ENCODE data around the gene JPH4. TPM values are rescaled to one million over a fixed set of nuclear protein-coding genes. Genes with fewer than 3 reads are reported as not detected.
"Not testable (repeated sequence)": the region's sequence is repeated elsewhere in the genome, so short reads cannot be mapped to it uniquely, and the experiment has no call there.

The JPH4 gene
- total RNA-seq, 6 experiments from 2014 or later: not detected

DNA sequence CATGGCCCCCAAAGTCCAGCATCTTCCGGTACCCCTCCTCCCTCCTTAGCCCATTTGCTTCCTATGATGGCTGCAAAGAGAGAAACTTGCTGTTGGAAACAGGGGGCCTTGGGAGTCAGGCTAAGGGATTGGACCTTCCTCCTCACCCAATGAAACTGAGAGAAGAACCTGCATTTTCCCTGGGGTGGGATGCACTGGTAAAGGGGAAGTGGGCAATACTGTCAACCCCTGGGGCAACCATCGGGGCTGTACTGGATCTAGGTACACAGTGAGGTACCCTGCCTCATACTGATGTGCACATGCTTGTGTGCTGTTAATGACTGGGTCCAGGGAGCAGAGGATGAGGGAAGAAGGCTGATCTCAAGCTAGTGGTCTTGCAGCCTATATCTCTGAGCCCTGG is 11.0 kb upstream of the JPH4 start:
- Mint-ChIP-seq H3K9me3 (no peaks in the 10 kb centered on the region), H3K27me3 (ENCODE audit: insufficient read depth) (peaks cover 5% of the 10 kb centered on the region), H3K4me3 (no peak overlapping the region), H3K27ac (no peak overlapping the region), H3K4me1 (ENCODE audit: low read depth) (no peaks in the 10 kb centered on the region), H3K36me3 (ENCODE audit: low read depth) (no peaks in the 10 kb centered on the region)
- DNase-seq: no peak
- TF ChIP-seq, protein P1, sequence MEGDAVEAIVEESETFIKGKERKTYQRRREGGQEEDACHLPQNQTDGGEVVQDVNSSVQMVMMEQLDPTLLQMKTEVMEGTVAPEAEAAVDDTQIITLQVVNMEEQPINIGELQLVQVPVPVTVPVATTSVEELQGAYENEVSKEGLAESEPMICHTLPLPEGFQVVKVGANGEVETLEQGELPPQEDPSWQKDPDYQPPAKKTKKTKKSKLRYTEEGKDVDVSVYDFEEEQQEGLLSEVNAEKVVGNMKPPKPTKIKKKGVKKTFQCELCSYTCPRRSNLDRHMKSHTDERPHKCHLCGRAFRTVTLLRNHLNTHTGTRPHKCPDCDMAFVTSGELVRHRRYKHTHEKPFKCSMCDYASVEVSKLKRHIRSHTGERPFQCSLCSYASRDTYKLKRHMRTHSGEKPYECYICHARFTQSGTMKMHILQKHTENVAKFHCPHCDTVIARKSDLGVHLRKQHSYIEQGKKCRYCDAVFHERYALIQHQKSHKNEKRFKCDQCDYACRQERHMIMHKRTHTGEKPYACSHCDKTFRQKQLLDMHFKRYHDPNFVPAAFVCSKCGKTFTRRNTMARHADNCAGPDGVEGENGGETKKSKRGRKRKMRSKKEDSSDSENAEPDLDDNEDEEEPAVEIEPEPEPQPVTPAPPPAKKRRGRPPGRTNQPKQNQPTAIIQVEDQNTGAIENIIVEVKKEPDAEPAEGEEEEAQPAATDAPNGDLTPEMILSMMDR (IDR thresholded peaks at IDR 0.05): no peak

DNA sequence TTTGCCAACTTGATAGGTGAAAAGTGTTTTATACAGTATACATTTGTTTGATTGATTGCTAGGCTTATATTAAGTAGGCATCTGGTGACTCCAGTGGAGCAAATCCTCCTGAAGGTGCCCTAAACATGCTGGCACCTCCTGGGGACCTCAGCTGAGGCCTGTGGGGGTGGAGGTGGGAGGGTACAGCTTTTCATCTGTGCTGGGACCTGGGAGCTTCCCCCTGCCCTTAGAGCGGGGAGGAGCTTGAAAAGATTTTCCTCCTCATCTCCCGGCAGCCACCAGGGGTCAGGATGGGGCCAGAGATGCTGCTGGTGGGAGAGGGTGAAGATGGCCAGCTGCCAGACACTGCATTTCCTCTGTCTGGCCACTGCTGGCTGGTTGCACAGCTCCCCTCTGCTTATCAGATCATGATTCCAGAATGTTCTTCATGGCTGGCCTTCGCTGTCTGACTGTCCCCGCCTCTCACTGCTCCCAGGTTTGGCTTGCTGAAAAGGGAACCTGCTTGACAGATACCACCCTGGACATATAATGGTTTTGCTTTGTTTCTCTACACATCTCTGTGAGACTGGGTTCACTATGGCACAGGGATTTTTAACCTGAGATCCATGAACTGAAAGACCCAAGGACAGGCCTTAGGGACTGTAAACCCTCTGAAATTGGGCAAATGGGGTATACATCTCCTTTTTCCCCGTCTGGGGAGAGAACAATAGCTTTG is 10.5 kb upstream of the JPH4 start:
- Mint-ChIP-seq H3K9me3 (peaks cover 3% of the 10 kb centered on the region; the same call in 1 of the 2 replicates), H3K27me3 (ENCODE audit: insufficient read depth) (peaks cover 3% of the 10 kb centered on the region; the same call in 1 of the 2 replicates), H3K27ac (no peak overlapping the region), H3K4me3 (no peak overlapping the region), H3K36me3 (ENCODE audit: low read depth) (no peaks in the 10 kb centered on the region), H3K4me1 (ENCODE audit: low read depth) (no peaks in the 10 kb centered on the region)
- TF ChIP-seq, protein P1 (IDR thresholded peaks at IDR 0.05): peak; percentile 85
- peak; percentile 82 for DNase-seq

DNA sequence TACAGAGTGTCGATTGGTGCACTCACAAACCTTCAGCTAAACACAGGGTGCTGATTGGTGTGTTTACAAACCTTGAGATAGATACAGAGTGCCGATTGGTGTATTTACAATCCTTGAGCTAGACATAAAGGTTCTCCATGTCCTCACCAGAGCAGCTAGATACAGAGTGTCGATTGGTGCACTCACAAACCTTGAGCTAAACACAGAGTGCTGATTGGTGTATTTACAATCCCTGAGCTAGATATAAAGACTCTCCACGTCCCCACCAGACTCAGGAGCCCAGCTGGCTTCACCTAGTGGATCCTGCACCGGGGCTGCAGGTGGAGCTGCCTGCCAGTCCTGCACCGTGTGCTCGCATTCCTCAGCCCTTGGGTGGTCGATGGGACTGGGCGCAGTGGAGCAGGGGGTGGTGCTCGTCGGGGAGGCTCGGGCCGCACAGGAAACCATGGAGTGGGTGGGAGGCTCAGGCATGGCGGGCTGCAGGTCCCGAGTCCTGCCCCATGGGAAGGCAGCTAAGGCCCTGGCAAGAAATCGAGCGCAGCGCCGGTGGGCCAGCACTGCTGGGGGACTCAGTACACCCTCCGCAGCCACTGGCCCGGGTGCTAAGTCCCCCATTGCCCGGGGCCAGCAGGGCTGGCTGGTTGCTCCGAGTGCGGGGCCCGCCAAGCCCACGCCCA is 6.1 kb upstream of the JPH4 start:
- H3K4me3 Mint-ChIP-seq; H3K4me1 Mint-ChIP-seq (ENCODE audit: low read depth); H3K9me3 Mint-ChIP-seq; H3K27me3 Mint-ChIP-seq (ENCODE audit: insufficient read depth); H3K27ac Mint-ChIP-seq; DNase-seq; H3K36me3 Mint-ChIP-seq (ENCODE audit: low read depth): not testable (repeated sequence)

DNA sequence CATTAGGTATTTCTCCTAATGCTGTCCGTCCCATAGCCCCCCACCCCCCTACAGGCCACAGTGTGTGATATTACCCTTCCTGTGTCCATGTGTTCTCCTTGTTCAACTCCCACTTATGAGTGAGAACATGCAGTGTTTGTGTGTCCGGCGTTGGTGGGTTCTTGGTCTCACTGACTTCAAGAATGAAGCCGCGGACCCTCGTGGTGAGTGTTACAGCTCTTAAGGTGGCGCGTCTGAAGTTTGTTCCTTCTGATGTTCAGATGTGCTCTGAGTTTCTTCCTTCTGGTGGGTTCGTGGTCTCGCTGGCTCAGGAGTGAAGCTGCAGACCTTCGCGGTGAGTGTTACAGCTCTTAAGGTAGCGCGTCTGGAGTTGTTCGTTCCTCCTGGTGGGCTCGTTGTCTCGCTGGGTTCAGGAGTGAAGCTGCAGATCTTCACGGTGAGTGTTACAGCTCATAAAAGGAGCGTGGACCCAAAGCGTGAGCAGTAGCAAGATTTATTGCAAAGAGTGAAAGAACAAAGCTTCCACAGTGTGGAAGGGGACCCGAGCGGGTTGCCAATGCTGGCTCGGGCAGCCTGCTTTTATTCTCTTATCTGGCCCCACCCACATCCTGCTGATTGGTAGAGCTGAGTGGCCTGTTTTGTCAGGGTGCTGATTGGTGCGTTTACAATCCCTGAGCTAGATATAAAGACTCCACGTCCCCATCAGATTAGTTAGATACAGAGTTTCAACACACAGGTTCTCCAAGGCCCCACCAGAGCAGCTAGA is 5.4 kb upstream of the JPH4 start:
- not testable (repeated sequence) for H3K27ac Mint-ChIP-seq; H3K36me3 Mint-ChIP-seq (ENCODE audit: low read depth); H3K4me3 Mint-ChIP-seq; H3K4me1 Mint-ChIP-seq (ENCODE audit: low read depth); H3K9me3 Mint-ChIP-seq; DNase-seq; H3K27me3 Mint-ChIP-seq (ENCODE audit: insufficient read depth)

DNA sequence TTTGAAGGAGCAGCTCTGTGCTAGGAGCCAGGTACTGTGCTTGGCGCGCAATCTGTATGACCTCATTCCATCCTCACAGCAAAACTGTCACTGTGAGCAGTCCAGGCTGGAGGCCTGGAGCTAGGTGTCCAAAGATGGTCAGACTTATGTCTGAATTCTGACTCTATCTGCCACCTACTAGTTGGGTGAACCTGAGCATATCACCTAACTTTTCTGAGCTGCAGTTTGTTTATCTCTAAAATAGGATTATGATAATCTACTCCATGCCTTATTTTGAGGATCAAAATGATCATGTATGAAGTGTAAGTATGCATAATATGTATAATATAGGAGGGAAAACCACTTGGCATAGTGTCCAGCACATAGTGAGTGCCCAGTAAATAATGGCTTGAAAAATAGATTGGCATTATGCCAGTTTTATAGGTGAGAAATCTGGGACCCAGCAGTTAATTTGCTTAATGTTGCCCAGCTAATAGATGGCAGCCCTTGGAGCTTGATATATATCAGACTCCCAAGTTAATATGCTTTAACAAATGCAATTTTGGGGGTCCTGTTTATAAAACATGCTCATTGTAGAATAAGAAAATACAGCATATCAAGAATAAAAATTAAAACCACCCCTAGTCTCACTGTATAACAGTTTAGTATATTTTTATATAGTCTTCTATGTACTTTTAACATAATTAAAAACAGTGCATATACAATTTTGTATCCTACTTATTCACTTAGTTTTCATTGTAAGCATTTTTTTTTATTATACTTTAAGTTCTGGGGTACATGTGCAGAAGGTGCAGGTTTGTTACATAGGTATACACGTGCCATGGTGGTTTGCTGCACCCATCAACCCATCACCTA is 4.5 kb upstream of the JPH4 start:
- H3K27ac Mint-ChIP-seq: no peak overlapping the region
- no peak for DNase-seq
- no peaks in the 10 kb centered on the region for H3K4me1 Mint-ChIP-seq (ENCODE audit: low read depth)
- no peaks in the 10 kb centered on the region for H3K36me3 Mint-ChIP-seq (ENCODE audit: low read depth)
- TF ChIP-seq, protein P1 (IDR thresholded peaks at IDR 0.05): no peak
- peaks cover 13% of the 10 kb centered on the region for H3K27me3 Mint-ChIP-seq (ENCODE audit: insufficient read depth)
- no peak overlapping the region for H3K4me3 Mint-ChIP-seq
- peaks cover 4% of the 10 kb centered on the region; the same call in 1 of the 2 replicates for H3K9me3 Mint-ChIP-seq

DNA sequence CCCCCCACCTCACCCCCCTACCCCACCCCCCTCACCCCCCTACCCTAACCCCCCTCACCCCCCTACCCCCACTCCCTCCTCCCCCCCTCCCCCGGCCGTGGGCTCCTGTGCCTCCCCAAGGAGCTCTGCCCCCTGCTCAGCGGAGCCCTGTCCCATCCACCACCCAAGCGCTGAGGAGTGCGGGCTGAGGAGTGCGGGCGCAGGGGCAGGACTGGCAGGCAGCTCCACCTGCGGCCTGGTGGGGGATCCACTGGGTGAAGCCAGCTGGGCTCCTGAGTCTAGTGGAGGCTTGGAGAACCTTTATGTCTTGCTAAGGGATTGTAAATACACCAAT is 2.3 kb upstream of the JPH4 start:
- Mint-ChIP-seq H3K27me3 (ENCODE audit: insufficient read depth) (peaks cover 21% of the 10 kb centered on the region), H3K9me3 (peaks cover 4% of the 10 kb centered on the region; the same call in 1 of the 2 replicates), H3K36me3 (ENCODE audit: low read depth) (no peaks in the 10 kb centered on the region), H3K27ac (no peak overlapping the region), H3K4me3 (no peak overlapping the region), H3K4me1 (ENCODE audit: low read depth) (no peaks in the 10 kb centered on the region)
- no peak for DNase-seq
- TF ChIP-seq, protein P1 (IDR thresholded peaks at IDR 0.05): no peak

Measured in HFFc6 (cell line).